GM12874 (cell line): ENCODE measurements around the gene PAPSS2.

Source experiments
- TF ChIP-seq, protein P1 (sequence below): IDR thresholded peaks from 2 replicates; pipeline ENCODE4 v1.5.1; 2011; ENCODE audit warnings: low read depth, mild to moderate bottlenecking, control low read depth, low read length, moderate library complexity; ENCODE audit not compliant: insufficient read depth

Gene PAPSS2

DNA sequence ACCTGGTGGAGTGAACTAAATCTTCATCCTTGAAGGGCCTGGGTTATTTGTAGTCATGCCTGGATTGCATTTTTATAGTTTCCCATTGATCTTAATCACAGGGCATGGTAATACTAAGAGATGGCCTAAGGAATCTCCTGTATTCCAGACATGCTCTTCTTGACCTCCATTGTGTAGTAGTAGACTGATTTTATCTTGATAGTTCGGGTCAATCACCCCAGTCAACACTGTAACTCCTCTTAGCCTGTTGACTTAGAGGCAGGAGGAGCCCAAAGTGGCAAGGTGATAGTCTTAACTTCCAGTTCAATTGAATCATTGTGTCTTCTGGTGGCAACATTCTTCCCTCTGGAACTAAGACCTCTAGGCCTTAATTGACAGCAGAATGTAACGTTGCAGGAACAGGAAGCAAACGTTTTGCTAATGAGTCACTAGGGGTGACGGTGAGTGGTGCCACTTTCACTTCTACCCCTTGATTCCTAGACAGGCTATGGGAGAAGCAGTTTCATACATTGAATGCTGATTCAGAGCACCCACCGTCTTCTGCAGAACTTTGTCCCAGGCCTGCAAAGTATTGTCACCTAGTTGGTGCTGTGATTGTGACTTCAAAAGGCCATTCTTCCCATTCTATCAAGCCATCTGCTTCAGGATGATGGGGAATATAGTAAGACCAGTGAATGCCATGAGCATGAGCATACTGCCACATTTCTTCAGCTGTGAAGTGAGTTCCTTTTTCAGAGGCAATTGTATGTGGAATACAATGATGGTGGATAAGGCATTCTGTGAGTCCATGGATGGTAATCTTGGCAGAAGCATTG is 24.0 kb upstream of the PAPSS2 start:
- TF ChIP-seq, protein P1, sequence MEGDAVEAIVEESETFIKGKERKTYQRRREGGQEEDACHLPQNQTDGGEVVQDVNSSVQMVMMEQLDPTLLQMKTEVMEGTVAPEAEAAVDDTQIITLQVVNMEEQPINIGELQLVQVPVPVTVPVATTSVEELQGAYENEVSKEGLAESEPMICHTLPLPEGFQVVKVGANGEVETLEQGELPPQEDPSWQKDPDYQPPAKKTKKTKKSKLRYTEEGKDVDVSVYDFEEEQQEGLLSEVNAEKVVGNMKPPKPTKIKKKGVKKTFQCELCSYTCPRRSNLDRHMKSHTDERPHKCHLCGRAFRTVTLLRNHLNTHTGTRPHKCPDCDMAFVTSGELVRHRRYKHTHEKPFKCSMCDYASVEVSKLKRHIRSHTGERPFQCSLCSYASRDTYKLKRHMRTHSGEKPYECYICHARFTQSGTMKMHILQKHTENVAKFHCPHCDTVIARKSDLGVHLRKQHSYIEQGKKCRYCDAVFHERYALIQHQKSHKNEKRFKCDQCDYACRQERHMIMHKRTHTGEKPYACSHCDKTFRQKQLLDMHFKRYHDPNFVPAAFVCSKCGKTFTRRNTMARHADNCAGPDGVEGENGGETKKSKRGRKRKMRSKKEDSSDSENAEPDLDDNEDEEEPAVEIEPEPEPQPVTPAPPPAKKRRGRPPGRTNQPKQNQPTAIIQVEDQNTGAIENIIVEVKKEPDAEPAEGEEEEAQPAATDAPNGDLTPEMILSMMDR, result no peak

DNA sequence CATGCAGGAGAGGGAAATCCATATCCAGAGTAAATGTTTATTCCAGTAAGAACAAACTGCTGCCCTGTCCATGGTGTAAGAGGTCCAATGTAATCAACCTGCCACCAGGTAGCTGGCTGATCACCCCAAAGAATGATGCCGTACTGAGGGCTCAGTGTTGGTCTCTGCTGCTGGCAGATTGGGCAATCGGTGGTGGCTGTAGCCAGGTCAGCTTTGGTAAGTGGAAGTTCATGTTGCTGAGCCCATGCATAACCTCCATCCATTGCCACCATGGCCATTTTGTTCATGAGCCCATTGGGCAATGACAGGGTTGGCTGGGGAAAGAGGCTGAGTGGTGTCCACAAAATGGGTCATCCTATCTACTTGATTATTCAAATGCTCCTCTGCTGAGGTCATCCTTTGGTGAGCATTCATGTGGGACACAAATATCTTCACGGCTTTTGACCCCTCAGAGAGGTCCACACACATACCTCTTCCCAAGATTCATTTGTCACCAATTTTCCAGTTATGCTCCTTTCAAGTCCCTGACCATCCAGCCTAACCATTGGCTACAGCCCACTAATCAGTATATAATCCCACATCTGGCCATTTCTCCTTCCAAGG is 23.3 kb upstream of the PAPSS2 start:
- TF ChIP-seq, protein P1, result no peak

DNA sequence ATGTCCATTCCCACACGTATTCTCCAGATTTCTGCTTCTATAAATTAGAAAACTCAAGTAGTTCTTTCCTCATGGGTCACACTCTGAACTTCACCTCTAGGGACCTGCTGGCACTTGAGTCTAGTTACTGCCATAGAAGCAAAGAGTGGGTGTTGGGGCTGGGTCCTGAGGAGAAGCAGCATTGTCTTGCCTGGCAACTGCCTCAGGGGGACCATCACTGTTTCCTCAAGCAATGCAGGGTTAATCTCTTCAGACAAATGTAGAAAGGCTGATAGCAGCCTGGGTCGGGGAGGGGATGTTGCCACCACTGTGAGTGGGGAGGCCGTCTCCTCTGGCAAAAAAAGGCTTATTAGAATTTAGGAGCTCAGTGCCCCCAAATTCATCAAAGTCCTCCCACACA is 20.2 kb upstream of the PAPSS2 start:
- TF ChIP-seq, protein P1, result no peak

DNA sequence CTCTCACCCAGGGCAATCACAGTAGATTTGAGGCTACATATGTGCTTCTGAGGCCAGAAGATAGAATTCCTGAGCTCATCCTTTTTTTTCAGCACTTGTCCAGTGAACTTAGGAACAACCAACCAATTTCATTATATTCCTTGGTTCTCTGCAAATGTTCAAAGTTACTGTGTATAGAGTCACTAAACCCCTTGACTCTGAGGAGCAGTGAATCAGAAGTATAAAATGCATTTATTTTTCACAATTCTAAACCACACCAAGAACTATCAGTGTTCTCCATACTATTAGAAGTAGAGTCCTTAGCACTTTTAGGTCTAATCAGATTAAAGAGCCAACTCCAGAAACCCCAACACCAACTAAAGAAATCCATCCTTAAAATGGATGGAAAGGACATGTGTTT is 19.6 kb upstream of the PAPSS2 start:
- TF ChIP-seq, protein P1, result no peak

DNA sequence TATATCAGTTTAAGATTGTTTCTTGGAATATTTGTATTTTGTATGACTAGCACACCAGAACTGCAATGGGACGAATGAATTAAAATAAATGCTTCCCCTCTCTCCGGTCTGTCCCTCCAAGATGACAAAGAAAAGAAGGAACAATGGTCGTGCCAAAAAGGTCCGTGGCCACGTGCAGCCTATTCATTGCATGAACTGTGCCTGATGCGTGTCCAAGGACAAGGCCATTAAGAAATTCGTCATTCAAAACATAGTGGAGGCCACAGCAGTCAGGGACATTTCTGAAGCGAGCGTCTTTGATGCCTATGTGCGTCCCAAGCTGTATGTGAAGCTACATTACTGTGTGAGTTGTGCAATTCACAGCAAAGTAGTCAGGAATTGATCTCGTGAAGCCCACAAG is 17.2 kb upstream of the PAPSS2 start:
- TF ChIP-seq, protein P1, result no peak

DNA sequence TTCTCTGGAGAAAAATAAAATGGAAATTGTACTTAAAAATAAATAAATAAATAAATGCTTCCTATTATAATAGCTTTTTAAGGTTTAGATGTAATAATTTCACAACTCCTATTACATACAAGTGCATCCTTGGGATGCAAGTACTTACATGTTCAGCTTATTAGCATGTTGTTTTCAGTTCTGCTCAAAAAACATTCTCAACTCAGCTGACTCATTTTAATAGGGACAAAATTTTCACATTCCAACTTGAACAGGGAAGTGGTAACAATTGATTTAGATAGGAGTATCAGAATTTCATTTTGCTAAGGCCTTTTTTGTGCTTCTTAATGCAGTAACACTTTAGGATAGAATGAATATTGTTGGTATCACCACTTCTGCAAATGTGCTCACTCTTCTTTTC is 16.7 kb upstream of the PAPSS2 start:
- TF ChIP-seq, protein P1, result no peak

DNA sequence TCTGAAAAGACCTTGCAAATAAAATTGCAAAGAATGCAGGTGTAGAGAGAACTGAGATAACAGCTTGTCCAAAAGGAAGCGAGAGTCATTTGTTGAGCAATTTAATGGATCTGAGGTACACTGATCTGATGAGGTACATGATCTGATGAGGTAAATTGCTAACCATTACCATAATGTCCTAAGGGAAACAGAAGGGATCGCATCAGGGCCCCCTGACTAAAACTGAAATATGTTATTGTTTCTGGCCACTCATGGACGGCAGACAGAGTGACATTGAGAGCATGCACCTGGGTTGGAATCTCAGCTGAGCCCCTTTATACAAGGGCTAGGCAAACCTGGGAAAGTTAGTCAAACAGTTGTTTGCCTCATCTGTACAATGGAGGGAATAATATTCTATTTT is 15.8 kb upstream of the PAPSS2 start:
- TF ChIP-seq, protein P1, result no peak
